CD4-positive, alpha-beta T cell treated with Interferon alpha-2 for 1 hour (primary cell): Measurements from ENCODE around the gene ACTL10.
A peak's percentile ranks its signal among the peaks of the same experiment; 100 is the strongest.

Experiments
- DNase-seq, 2 donors: peaks; one replicate each; pipeline ENCODE4 v3.0.0-alpha.2; 2020 to 2022

The ACTL10 gene

DNA sequence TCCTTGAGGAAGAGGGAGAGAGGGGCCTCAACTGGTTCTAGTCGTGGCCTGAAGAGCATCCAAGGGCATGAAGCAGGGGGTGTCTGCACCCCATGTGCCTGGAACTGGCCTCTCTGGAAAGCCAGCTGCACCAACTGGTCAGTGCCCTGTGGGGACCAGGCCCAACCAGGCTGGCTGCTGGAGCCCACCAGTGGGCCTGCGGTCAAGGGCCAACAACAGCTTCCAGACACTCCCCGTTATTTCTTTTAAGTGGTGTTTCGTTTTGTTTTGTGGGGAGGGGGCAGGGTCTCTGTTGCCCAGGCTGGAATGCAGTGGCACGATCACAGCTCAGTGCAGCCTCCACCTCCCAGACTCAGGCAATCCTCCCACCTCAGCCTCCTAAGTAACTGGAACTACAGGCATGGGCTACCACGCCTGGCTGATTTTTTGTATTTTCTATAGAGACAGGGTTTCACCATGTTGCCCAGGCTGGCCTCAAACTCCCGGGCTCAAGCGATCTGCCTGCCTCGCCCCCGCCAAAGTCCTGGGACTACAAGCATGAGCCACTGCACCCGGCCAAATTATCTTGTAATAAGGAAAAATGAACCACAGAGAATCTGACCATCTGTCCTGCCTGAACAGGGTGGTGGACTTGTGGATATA lies 16.5 kb upstream of the ACTL10 start:
- no peak for DNase-seq

DNA sequence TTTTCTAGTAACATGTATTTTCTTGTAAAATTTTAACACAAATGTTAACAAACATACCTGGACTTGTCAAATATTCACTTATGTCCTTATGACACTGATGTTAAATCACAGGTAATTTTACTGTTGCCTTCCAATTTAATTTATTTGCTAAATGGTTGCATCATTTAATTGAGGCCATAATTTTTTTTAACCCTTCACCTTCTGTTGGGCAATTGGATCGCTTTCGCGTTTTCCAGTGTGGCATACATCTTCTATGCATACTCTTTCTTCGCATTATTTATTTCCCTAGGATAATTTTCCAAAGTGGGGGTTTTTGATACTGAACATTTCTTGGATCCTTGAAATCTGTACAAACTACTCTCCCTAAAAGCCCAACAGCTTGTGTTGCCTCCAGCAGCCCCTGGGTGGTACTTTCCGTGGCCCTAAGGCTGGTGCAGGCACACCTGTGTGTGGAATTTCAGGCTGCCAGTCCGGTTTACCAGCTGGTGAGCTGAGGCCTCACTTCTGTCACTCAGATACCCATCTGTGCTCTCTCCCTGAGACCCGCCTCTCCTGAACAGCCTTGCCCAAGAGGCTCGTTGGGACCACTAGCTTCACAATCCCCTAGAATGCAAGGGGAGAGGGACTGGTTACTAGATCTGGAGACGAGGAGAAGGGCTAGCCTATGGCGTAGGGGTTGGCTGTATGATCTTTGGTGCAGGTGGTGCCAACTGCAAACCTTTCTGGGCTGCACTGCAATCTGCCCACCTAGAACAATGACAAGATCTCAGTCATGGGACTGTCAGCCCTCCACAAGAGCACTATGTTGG lies 15.8 kb upstream of the ACTL10 start:
- DNase-seq = no peak

DNA sequence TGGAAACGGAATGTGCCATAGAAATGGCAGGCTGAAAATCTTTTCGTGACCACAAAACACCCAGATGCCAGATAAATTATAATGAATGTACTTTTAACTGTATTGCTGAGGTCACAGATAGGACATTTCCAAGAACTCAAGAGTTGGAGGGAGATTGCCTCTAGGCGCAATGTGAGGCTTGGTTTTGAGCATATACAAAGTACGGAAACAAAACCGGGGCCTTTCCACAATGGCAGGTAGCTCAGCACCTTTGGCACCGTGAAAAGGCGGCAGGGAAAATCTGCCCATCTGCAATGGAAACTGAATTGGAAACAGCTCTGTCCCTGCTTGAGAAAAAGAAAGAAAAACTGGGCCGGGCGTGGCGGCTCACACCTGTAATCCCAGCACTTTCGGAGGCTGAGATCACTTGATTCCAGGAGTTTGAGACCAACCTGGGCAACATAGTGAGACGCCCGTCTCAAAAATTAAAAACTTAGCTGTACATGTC lies 15.1 kb upstream of the ACTL10 start:
- DNase-seq = no peak

DNA sequence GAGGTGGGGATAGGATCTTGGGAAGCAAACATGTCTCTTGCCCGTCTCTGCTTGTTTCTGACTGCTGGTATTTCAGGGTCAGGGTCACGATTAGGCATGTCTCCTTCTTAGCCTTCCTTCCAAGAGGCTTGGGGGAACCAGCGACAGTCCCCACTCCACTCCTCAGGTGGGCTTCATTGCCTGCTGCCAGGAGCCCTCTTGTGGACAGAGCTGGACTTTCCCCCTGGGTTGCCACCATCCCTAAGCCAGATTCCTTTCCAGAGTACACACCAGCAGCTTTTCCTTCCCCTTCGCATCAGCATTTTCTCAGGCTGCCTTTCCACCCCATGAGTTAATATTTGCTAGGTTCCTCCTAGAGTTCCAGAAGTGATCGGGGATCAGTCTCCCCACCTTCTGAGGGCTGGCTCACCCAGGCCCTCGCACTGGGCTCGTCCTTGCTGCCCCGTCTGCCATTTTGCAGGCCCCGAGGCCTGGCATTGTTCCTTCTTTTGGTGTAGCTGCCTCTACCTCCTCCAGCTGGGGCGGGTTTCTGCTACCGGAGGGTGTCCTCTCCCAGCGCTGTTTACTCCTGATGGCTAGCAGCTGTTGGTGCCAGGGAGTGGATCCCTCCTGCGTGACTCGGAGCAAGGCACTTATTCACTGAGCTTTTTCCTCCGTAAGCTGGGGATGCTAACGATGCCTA lies 13.4 kb upstream of the ACTL10 start:
- DNase-seq = peak; percentile 48 to 52

DNA sequence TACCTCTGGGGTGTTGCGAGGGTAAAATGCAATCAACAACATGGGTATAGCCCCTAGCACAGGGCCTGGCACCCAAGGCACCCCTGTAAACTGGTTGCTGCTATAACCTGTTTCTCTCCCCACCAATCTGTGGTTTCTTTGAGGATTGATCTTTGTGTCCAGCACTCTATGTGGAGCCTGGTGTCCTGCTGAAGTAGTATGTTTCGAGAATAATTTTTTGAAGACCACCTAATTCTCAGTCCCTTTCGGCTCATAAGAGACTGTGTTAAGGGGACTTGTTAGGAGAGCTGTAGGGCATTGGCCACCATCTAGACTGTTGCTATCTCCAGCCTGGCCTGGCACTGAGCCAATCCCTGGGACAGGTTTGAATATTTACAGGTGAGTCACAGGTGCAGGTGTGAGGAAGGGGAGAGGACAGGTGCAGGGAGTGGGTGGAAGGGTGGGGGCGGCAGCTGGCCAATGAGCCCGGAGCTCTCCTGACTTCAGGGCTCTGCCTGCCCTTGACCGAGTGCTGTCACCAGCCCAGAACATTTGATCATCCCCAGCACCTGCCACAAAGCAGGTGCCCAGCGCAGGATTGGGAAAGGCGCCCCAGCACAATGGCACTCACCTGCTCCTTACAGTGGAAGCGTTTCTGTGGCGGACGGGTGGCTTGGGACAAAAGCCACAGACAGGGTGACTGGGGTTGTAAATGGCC lies 12.7 kb upstream of the ACTL10 start:
- no peak for DNase-seq

DNA sequence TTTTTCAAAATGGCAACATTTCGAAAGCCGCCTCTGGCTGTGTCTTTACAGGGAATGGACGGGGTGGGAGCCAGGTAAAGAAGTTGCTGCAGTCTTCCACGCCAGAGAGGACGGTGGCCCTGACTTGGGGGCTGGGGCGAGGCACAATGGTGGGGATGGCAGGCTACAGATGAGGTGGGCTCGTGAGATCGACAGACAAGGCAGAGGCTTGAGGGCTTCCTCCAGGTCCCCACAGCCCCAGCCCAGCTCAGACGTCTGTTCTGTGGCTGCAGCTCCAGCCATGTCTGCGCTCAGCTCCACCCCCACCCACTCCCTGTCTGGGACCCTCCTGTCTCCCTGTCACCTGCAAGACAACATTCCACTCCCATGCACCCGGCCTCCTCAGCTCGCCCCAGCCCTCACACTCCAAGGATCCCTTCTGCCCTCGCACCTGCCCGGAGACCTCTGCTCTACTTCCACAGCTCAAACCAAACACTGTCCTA lies 12.0 kb upstream of the ACTL10 start:
- no peak for DNase-seq

DNA sequence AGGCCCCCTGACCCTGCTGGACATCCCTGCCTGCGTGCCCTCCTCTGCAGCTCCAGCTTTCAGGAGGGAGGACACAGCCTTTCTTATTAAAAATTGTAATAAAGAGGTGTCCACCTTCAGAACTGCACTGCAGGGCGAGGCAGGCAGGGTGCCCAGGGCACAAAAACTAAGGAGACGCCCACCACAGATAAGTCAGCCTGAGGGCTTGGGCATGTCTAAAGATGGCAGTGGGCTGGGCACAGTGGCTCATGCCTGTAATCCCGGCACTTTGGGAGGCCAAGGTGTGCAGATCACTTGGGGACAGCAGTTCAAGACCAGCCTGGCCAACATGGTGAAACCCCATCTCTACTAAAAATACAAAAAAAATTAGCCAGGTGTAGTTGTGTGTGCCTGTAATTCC lies 11.6 kb upstream of the ACTL10 start:
- DNase-seq = no peak

DNA sequence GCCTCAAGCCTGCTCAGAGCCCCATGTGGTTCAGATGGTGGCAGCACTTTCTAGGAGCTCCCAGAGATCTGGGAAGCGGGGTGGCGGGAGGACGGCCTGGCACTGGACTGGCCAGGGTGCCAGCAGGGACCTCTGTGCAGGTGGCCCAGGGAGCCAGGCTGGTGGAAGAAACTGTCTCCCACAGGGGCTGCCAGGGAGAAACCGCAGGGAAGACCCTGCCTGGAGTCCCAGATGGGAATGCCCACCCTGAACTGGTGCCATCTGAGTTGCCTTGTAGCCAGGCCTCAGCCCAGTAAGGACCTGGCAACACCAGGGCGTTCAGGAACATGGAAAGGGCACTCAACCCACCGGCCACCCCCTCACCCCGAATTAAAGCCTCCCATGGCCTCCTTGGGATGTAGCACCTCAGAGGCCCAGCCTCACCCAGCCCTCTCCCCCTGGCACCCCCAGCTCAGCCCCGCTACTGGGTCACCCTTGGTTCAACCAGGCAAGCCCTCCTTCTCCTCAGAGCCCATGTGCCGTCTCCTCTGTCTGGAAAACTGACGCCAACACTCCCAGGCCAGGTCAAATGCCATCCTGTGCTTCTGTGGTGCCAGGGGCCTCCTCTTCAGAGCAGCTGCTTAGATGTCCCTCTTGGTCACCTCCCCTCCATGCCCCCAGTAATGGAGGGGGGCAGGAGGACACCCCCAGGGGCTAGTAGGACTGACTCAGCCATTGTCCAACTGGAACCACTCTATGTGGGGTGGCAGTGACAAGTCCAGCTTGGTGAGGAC lies 10.5 kb upstream of the ACTL10 start:
- DNase-seq = no peak

DNA sequence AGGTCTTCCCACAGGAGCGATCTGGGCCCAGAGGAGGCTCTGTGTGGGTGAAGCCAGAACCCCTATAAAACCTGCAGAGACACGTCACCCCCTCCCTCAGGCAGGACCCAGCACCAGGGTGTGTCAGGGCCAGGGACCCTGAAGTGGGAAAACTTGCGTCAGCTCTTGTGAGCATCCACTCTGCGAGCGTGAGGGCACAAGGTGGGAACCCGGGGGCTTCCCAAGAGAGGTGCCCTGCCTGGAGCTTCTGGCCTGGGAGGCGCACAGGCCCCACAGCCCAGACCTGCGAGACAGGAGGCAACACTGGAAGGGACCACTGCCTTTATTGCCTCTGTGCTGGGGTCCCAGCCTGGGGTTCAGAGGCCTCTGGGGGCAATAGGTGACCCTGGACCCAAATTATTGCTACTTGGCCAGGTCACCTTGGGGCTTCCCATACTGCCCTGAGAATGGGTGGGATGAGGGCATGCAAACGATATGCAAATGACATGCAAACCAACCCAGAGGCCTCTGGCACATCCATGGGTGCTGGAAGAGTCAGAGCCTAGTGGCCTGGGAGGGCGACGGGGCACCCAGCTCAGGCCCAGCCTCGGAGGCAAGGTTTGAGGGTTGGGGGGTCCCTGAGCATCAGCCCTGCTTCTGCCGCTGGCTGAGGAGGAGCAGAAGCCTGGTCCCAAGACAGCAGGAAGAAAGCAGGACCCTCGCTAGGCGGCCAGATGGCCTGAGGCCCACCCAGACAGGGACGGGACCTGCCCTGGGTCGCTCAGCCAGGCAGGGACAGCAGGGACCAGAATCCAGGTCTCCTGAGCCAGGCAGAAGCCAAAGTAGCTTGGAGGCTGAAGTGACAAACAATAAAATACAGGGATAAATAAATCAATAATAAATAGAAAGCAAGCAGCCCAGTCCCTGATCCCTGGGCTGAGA lies 9.7 kb upstream of the ACTL10 start:
- no peak for DNase-seq

DNA sequence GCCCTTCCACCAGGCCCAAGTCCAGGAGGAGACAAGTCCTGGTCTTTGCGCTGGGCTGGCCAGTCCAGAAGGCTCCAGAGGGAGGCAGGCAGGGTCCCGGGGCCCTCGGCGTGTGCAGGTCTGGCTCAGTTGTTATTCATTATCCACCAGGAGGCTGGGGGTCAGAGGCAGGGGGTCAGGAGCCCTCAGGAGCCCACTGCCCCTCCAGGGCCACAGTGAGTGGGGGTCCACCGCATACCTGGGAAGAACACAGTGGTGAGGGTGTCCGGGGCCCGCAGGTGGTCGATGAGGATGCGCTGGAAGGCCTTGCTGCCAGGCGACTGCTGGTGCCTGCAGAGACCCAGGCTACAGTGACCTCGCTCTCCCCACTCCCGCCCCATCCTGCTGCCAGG lies 9.0 kb upstream of the ACTL10 start:
- DNase-seq = no peak

DNA sequence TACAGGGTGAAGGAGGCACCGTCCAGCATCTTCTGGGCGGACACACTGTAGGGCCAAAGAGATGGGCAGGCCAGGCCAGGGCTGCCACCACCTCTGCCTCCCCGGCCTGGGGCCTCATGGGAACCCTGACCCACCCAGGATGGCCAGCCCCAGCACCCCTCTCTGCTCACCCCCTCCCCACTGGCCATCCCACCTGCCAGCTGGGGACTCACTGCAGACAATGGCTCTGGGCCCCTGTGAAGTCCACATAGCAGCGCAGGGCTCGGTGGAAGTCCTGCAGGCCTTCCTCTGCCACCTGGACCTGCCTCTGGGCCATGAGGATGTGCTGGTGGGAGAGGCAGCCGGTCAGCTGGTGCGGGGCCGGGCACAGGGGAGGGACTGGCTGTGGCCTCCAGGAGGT lies 8.2 kb upstream of the ACTL10 start:
- no peak for DNase-seq

DNA sequence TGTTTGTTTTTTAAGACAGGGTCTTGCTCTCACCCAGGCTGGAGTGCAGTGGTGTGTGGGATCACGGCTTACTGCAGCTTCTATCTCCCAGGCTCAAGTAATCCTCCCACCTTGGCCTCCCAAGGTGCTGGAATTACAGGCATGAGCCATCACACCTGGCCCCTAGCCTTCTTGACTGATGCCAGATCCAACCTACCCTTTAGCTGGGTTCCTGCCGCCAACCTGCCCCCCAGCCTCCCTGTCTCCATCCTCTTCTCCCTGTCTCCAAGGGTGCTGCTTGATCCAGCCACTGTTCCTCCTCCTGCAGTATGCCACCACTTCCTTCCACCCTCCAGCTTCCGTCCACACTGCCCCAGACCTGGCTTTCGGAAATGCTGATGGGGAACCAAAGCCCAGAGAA lies 7.8 kb upstream of the ACTL10 start:
- no peak for DNase-seq

DNA sequence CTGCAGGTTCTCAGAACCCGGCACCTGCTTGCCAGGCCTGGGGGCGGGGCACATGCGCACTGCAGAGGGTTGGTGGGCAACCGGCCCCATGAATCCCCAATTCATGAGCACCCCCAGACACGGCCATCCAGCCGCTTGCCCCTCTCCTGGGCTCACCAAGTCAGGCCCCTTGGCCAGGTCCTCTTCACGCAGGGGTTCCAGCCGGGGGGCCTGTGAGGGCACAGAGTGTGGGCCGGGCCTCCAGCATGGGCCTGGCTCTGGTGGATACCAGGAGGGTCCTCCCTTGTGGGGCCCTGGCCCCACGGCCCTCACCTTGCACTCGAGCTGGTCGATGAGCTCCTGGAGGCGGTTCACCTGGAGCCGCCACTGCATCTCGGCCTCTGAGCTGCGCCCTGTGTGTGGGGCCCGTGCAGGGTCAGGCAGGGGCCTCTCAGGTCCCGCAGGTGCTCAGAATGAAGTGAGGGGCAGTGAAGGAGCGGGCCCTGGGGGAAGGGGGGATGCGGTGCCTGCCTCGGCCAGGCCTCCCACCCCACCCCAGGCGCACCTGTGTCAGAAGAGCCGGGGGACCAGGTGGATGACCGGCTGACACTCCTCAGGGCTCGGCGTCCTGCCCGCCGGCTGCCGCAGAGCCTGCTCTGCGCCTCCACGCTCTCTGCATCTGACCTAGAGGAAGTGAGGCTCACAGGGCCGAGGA lies 7.3 kb upstream of the ACTL10 start:
- DNase-seq = no peak

DNA sequence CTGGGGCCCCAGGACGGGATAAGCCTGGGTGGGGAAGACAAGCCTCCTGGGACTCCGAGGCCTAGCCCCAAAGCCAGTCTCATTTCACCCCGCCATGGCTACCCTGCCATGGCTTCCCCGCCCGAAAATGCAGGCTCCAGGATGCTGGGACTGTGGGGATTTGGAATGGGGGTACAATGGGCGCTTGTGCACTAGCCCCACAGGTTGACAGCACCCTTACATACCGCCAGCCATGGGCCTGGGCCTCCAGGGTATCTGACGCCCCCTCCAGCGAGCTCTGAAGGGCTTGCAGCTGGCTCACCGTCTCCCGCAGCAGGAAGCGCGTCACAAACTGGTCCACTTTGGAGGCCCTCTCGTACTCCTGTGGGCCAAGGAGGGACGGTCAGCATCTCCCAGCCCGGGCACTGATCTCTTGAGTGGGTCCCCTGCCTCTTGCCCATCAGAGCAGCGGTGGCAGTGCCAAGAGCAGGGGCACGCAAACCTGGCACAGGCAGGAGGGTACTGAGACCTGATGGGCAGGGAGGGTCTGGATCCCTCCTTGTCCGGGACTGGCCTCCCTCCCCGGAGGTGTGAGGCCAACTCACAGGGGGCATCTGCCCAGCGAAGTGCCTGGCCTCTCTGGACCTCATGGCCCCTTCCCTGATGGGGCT lies 6.6 kb upstream of the ACTL10 start:
- no peak for DNase-seq

DNA sequence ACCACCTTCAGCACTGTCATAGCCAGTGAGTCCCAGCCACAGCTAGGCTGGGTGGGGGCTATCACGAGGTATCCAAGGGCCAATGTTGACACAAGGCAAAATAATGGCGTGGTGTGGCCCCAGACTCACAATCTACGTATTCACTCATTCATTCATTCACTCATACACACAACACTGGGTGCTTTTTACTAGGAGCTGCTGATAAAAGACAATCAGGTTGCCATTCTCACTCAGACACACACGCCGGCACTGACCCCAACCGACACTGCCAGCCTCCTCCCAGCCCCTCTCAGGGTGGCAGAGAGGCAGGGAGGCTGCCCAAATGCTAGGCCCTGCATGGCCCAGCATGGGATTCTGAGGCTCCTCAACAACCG lies 6.1 kb upstream of the ACTL10 start:
- no peak for DNase-seq

DNA sequence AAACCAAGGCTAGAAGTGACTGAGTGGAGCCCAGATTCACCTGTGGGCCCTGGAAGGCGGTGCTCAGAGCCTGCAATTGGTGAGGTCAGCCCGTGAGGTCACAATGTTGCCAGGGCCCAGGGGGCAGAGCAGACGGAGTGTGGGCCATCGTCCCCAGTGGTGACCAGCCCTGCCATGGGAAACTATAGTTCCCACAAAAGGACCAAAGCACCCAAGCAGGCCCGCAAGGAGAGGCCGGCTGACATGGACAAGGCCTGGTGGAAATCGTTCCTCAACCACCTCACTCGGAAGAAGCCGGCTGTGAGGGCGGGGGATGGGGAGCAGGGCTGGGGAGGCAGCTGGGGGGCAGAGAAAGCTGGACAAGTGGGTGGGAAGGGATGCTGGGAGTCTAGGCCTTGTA lies 4.6 kb upstream of the ACTL10 start, which contains the start of gene C20orf144:
Gene C20orf144, plus strand, starts transcription at position 156 of the 400 bp plus-strand sequence. Its CDS starts 19 bp downstream, at position 175.
- no peak for DNase-seq

DNA sequence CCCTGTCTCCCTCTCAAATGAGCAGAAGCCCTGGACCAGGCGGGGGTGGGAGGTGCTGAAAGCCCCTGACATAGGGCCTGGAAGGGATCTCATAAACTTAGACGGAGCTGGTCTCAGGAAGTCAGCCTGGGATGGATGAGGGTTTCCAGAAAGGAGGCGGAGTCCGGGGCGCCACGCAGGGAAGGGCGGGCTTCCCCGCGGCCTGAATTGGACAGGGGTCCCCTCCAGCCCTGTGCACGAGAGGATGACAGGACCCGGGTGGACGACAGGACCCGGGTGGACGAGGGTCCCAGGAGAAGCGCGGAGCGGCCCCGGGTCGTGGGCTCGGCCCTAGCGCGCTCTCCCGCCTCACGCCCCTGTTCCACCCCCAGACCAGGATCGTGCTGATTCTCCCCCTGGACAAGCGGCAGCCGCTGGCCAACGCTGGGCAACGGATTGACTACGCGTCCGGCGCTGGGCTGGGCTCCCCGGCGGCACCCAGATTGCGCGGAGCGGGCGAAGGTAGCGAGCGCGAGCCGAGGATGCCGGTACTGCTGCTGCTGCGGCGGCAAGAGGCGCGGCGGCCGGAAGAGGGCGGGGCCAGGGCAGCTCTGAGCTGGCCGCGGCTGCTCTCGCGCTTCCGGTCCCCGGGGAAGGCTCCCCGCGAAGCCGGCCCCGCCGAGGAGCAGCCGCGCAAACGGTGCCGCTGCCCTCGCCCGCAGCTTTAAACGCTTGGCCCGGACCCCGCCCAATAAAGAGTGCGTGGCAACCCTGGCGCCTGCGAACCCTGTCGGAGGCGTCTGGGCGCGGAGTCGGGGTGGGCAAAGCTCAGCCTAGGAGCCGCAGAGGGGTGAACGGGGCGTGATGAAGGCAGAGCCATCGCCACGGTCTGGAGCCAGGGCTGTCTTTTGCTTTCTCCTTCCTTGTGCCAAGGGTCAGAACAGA lies 3.3 kb upstream of the ACTL10 start:
- DNase-seq = peak; percentile 81 to 87

DNA sequence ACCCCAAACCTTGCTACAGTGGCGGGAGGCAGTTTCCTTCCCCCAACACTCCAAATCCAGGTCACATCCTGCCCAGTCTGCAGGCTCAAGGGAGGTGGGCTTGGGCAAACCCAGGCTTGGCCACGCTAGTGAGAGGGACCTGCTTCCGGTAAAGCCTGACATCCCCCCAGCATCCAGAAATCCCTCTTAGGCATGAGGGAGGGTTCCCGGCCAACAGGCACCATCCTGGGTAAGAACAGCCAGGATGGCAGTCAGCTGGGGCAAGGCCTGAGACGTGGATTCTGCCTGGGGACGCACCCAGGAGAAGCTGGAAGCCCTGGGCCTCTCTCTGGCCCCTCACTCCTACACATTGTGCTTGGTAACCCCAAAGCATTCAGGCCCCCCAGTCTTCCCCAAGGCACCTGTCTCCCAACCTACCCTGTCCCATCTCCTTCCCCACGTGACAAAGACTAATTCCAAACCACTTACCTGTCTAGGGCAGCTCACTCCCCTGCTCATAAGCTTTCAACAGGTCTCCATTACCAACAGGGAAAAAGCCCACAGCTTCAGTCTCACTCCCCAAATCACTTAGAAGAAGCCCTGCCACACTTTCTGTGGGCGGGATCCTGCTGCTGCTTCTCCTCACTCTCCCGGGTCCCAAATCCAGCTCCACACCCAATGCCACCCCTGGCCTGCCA lies 2.5 kb upstream of the ACTL10 start:
- DNase-seq = no peak
